HG03108 (cell line): ENCODE results near the gene PEX10.
"Not testable (repeated sequence)": the region's sequence is repeated elsewhere in the genome, so short reads cannot be mapped to it uniquely, and the experiment has no call there.

Source experiments
- ATAC-seq: cut with Tn5 transposase; IDR thresholded peaks from one replicate; pipeline ENCODE4 v1.9.1; 2021; ENCODE audit warnings: moderate library complexity; ENCODE audit not compliant: unreplicated experiment

Gene PEX10

GRCh38 chr1:2412395-2412772, at the start of gene PEX10:
PEX10 (minus strand) TSS chr1:2412564; CDS start chr1:2412502, 62 bp downstream.
- ATAC-seq, result peak; percentile 76

GRCh38 chr1:2460996-2461751, 48.8 kb upstream of the PEX10 start:
- ATAC-seq, result no peak

DNA sequence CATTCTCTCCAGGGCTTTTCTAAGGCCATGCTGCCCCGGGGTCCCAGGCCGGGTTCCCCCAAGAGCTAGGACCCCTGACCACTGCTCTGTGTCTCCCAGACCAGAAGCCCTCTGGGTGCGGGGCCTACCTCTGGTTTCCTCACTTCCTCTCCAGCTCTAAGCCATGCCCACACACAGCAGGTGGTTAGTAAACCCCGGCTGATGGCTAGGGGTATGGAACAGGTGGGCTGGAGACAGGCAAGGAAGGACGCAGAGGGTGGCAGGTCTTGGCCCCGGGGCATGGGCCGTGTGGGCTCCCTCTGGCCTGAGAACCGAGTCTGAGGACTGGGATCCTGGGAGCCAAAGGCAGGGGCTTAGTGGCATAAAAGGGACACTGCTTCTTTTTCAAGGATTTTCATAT, 47.8 kb upstream of the PEX10 start:
- no peak for ATAC-seq

DNA sequence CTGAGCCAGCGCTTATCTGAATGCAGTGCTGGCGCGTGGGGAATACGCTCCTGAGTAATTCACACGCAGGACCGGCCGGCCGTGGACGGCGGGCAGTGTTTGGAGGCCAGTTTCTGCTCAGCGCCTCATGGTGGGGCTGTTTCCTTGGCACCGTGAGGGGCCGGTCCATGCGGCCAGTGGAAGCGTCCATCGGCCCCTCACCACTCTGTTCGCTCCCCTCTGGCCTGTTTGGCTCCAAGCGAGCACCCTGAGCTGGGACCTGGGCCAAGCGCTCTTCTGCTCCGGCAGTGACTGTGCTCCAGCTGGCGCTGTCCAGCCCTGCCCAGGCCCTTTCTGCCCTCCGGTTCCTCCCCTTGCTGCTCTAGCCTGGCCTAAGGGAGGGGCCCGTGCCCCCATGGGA, 47.4 kb upstream of the PEX10 start:
- no peak for ATAC-seq

DNA sequence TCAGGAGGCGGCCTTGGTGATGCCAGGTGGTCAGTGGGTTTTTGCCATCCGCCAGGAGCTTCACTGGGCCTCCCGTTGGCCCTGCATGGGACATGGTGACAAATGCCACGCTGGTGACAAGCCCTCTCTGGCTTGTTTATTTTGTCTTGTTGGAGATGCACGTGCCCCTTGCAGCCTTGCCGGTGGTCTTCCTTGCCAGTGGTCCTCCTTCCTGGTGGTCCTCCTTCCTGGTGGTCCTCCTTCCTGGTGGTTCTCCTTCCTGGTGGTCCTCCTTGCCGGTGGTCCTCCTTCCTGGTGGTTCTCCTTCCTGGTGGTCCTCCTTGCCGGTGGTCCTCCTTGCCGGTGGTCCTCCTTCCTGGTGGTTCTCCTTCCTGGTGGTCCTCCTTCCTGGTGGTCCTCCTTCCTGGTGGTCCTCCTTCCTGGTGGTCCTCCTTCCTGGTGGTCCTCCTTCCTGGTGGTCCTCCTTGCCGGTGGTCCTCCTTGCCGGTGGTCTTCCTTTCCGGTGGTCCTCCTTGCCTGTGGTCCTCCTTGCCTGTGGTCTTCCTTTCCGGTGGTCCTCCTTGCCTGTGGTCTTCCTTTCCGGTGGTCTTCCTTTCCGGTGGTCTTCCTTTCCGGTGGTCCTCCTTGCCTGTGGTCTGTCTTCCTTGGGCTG, 46.9 kb upstream of the PEX10 start:
- ATAC-seq, result not testable (repeated sequence)

- no peak for ATAC-seq
Observed at GRCh38 chr1:2458687-2459086, 46.3 kb upstream of the PEX10 start.

GRCh38 chr1:2457444-2457843, 45.1 kb upstream of the PEX10 start:
- no peak for ATAC-seq

DNA sequence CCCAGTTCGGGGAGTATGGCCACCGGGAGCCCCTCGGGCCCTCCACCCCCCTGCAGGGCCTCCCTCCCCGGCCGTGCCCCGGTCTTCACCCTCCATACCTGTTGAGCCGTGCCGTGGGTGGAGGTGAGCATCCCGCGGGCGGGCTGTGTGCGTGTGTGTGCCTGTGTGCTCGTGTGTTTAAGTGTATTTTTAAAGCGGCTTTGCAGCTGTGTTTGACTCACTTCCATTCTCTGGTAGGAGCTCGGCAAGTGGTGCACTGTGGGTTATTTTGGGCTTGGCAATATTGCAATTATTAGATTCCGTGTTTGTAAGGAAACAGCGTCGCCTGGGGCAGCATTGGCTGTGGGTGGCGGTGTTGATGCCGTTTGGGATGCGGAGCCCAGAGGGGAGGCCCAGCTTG, 43.4 kb upstream of the PEX10 start:
- no peak for ATAC-seq

DNA sequence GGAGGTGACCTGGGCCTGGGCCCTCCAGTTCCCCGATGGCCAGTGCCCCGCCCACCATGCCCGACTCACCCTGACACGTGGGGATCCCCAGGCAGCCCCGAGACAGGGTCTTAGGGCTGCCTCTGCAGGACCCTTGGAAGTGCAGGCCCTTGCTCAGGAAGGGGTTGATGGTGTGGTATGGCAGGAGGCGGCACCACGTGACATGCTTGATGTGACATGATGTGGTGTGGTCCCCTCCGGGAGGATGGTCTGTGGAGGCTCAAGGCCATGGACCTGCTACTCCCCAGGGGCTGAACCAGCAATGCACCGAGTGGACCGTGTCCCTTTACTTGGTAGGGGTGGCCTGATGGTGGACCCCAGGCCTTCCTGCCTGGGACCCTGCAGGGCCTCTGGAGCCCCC, 41.9 kb upstream of the PEX10 start:
- no peak for ATAC-seq

DNA sequence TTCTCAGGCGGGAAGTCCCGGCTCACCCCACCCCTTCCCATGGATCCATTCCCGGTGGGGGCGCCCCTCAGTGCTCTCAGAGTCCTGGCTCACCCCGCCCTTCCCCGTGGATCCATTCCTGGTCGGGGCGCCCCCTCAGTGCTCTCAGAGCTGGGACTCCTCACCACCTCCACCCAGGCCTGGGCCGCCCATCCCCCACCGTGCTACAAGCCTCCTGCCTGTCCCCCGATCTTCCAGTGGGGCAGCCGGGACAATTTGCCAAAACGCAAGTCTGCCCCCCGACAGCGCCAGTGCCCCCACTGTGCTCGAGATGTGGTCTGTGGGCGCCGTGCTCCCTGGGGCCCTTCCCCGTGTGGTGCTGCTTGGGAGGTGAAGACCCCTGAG, 40.6 kb upstream of the PEX10 start:
- ATAC-seq, result no peak

GRCh38 chr1:2452201-2452931, 40.0 kb upstream of the PEX10 start:
- no peak for ATAC-seq

DNA sequence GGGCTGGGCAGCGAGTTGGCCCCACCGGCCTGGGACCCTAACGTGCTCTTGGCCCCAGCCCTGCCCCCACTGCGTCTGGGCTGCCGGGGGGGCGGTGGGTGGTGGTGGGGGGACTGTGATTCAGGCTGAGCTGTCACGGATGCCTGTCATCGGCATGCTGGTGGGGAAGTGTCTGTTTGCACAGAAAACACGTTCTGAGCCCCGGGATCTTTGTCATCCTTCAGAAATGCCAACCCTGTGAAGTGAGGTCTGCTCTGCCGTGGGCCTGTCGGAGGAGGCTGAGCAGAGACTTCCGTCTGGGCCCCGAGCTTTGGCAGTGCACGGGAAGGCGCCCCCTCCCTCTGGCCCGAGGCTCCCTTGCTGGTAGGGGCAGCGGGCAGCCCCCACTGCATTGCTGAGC, 39.4 kb upstream of the PEX10 start:
- no peak for ATAC-seq

- ATAC-seq, result no peak
Observed at GRCh38 chr1:2449636-2450454, 37.5 kb upstream of the PEX10 start.

GRCh38 chr1:2448098-2448445, 35.7 kb upstream of the PEX10 start:
- no peak for ATAC-seq

GRCh38 chr1:2447276-2448097, 35.1 kb upstream of the PEX10 start:
- no peak for ATAC-seq

- ATAC-seq, result no peak
Observed at GRCh38 chr1:2446861-2447260, 34.5 kb upstream of the PEX10 start.

GRCh38 chr1:2446394-2446793, 34.0 kb upstream of the PEX10 start:
- ATAC-seq, result no peak

- no peak for ATAC-seq
Observed at GRCh38 chr1:2445823-2446215, 33.5 kb upstream of the PEX10 start.

DNA sequence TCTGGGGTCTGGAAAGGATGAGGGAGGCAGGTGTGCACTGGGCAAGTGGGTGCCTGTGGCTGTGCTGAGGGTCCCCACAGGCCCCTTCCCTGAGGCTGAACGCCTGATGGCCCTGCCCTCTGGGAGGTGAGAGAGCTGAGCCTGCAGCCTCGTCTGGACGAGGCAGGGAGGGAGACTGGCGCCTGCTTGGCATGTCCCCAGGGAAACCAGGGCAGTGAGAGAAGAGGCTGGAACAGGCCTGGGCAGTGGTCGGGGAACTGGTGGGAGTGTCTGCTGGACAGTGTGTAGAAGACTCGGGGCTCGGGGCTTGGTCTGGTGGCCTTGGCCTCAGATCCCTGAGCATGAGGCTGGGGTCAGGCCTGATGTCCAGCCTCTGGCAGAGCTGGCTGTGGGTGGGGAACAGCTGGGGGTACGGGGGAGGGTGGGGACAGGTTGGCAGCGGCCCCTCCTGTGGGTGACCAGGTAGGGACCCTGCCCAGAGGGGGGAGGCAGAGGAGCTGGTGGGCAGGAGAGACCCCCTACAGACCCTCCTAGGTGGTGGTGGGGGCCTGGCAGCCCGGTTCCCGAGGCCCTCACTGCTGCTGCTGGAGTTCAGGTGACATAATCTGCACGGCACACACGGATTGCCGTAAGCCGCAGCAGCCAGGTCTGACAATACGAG, 32.9 kb upstream of the PEX10 start:
- ATAC-seq, result no peak

DNA sequence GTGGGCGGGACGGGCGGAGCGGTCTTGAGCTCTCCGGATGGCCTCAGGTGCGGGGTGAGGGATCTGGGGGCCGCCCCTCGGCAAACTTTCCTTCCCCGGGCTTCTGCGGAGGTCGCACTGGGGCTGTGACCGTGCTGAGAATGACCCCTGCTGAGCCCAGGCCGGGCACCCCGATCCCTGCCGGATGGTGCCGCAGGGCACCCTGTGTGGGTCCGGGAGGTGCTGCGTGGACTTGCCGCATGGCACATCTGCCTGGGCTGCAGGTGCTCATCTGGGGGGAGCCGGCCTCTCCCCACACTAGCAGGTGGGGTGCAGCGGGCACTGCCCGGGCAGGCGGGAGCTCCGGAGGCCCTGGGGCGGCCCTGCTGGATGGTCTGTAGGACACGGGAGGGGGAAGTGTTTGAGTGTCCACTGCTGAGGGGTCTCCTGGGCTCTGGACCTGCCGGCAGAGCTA, 31.8 kb upstream of the PEX10 start:
- ATAC-seq, result no peak
